ENCODE measurements around the gene SLC1A1.

Gene SLC1A1

GRCh38 chr9:4584636-4585035 lies 94.4 kb downstream of the SLC1A1 start:
- Histone ChIP-seq H3K4ac (ENCODE audit: low read depth in 1 of 2, low read length in 2 of 2) (no peak overlapping the region), H3K4me3 (ENCODE audit: insufficient read depth in 1 of 2, low read depth in 1 of 2, low read length in 2 of 2) (no peak overlapping the region), H3K23ac (ENCODE audit: low read length in 2 of 2) (no peak overlapping the region), H3K4me2 (ENCODE audit: low read length, poor library complexity, severe bottlenecking) (no peak overlapping the region), H3K27ac (ENCODE audit: low read length, poor library complexity, severe bottlenecking) (no peak overlapping the region), H2BK120ac (ENCODE audit: low read depth, low read length) (no peak overlapping the region), H3K18ac (ENCODE audit: low read depth in 1 of 2, low read length in 2 of 2) (no peak overlapping the region), H2BK15ac (ENCODE audit: low read depth, poor library complexity, severe bottlenecking) (no peak overlapping the region), H2BK12ac (ENCODE audit: low read length in 2 of 2) (no peak overlapping the region), H3K9ac (ENCODE audit: low read length) (no peak overlapping the region), H3K36me3 (ENCODE audit: control insufficient read depth in 1 of 2, insufficient read depth in 2 of 2, low read depth in 1 of 2, low read length in 2 of 2) (peaks cover 20 to 62% of the 10 kb centered on the region in 2 experiments), H4K91ac (ENCODE audit: low read length) (no peak overlapping the region), H3K79me1 (replicated peaks; ENCODE audit: low read length, poor library complexity, severe bottlenecking) (no peaks in the 10 kb centered on the region), H4K8ac (ENCODE audit: low read length) (no peak overlapping the region), H2BK5ac (ENCODE audit: low read depth, low read length, poor library complexity, severe bottlenecking) (no peak overlapping the region), H3K4me1 (ENCODE audit: control insufficient read depth, insufficient read depth, low read depth, low read length) (no peaks in the 10 kb centered on the region), H2AFZ (ENCODE audit: low read depth, low read length) (no peak overlapping the region), H3K27me3 (ENCODE audit: control insufficient read depth in 1 of 2, insufficient read depth in 1 of 2, low read length in 2 of 2) (no peaks in the 10 kb centered on the region), H3K14ac (ENCODE audit: low read length in 2 of 2) (no peak overlapping the region), H3K9me3 (ENCODE audit: control insufficient read depth, low read length) (no peaks in the 10 kb centered on the region), H2AK5ac (ENCODE audit: low read length, severe bottlenecking) (no peak overlapping the region)
- whole genome bisulfite sequencing, result no CpG with 5 or more reads among the region's 1 CpG
- DNase-seq, result no peak

GRCh38 chr9:4585135-4585534 lies 94.9 kb downstream of the SLC1A1 start:
- H3K27ac ChIP-seq (ENCODE audit: low read length, poor library complexity, severe bottlenecking), result no peak overlapping the region
- no peaks in the 10 kb centered on the region for H3K79me1 ChIP-seq (replicated peaks; ENCODE audit: low read length, poor library complexity, severe bottlenecking)
- H3K36me3 ChIP-seq (ENCODE audit: control insufficient read depth in 1 of 2, insufficient read depth in 2 of 2, low read depth in 1 of 2, low read length in 2 of 2), result peaks cover 18 to 62% of the 10 kb centered on the region in 2 experiments
- no peak overlapping the region for H2AK5ac ChIP-seq (ENCODE audit: low read length, severe bottlenecking)
- H3K9me3 ChIP-seq (ENCODE audit: control insufficient read depth, low read length), result no peaks in the 10 kb centered on the region
- H3K27me3 ChIP-seq (ENCODE audit: control insufficient read depth in 1 of 2, insufficient read depth in 1 of 2, low read length in 2 of 2), result no peaks in the 10 kb centered on the region
- no peak overlapping the region for H2BK5ac ChIP-seq (ENCODE audit: low read depth, low read length, poor library complexity, severe bottlenecking)
- no peak overlapping the region for H3K23ac ChIP-seq (ENCODE audit: low read length in 2 of 2)
- no peak overlapping the region for H3K9ac ChIP-seq (ENCODE audit: low read length)
- no peak overlapping the region for H2AFZ ChIP-seq (ENCODE audit: low read depth, low read length)
- no peak overlapping the region for H2BK15ac ChIP-seq (ENCODE audit: low read depth, poor library complexity, severe bottlenecking)
- H3K4ac ChIP-seq (ENCODE audit: low read depth in 1 of 2, low read length in 2 of 2), result no peak overlapping the region
- H3K4me3 ChIP-seq (ENCODE audit: insufficient read depth in 1 of 2, low read depth in 1 of 2, low read length in 2 of 2), result no peak overlapping the region
- DNase-seq, result no peak
- WGBS, result 72% methylated on average over 5 of the region's 5 CpGs
- H3K14ac ChIP-seq (ENCODE audit: low read length in 2 of 2), result no peak overlapping the region
- no peak overlapping the region for H2BK120ac ChIP-seq (ENCODE audit: low read depth, low read length)
- H4K8ac ChIP-seq (ENCODE audit: low read length), result no peak overlapping the region
- H2BK12ac ChIP-seq (ENCODE audit: low read length in 2 of 2), result no peak overlapping the region
- H3K18ac ChIP-seq (ENCODE audit: low read depth in 1 of 2, low read length in 2 of 2), result no peak overlapping the region
- H4K91ac ChIP-seq (ENCODE audit: low read length), result no peak overlapping the region
- H3K4me2 ChIP-seq (ENCODE audit: low read length, poor library complexity, severe bottlenecking), result no peak overlapping the region
- H3K4me1 ChIP-seq (ENCODE audit: control insufficient read depth, insufficient read depth, low read depth, low read length), result peaks cover 2% of the 10 kb centered on the region

GRCh38 chr9:4588721-4589120 lies 98.5 kb downstream of the SLC1A1 start:
- Histone ChIP-seq H4K91ac (ENCODE audit: low read length) (no peak overlapping the region), H2BK15ac (ENCODE audit: low read depth, poor library complexity, severe bottlenecking) (no peak overlapping the region), H3K79me1 (replicated peaks; ENCODE audit: low read length, poor library complexity, severe bottlenecking) (no peaks in the 10 kb centered on the region), H3K27ac (ENCODE audit: low read length, poor library complexity, severe bottlenecking) (no peak overlapping the region), H3K27me3 (ENCODE audit: control insufficient read depth in 1 of 2, insufficient read depth in 1 of 2, low read length in 2 of 2) (no peaks in the 10 kb centered on the region), H3K18ac (ENCODE audit: low read depth in 1 of 2, low read length in 2 of 2) (no peak overlapping the region), H3K4me3 (ENCODE audit: insufficient read depth in 1 of 2, low read depth in 1 of 2, low read length in 2 of 2) (no peak overlapping the region), H3K4me2 (ENCODE audit: low read length, poor library complexity, severe bottlenecking) (no peak overlapping the region), H2BK5ac (ENCODE audit: low read depth, low read length, poor library complexity, severe bottlenecking) (no peak overlapping the region), H2AFZ (ENCODE audit: low read depth, low read length) (no peak overlapping the region), H3K14ac (ENCODE audit: low read length in 2 of 2) (no peak overlapping the region), H4K8ac (ENCODE audit: low read length) (no peak overlapping the region), H3K4me1 (ENCODE audit: control insufficient read depth, insufficient read depth, low read depth, low read length) (peaks cover 11% of the 10 kb centered on the region), H3K36me3 (ENCODE audit: control insufficient read depth in 1 of 2, insufficient read depth in 2 of 2, low read depth in 1 of 2, low read length in 2 of 2) (peaks cover 7 to 29% of the 10 kb centered on the region in 2 experiments), H2AK5ac (ENCODE audit: low read length, severe bottlenecking) (no peak overlapping the region), H2BK12ac (ENCODE audit: low read length in 2 of 2) (no peak overlapping the region), H2BK120ac (ENCODE audit: low read depth, low read length) (no peak overlapping the region), H3K9ac (ENCODE audit: low read length) (no peak overlapping the region), H3K4ac (ENCODE audit: low read depth in 1 of 2, low read length in 2 of 2) (no peak overlapping the region), H3K9me3 (ENCODE audit: control insufficient read depth, low read length) (no peaks in the 10 kb centered on the region), H3K23ac (ENCODE audit: low read length in 2 of 2) (no peak overlapping the region)
- 100% methylated on average over 1 of the region's 2 CpGs for WGBS
- DNase-seq, result no peak

GRCh38 chr9:4590430-4591122 lies 100.3 kb downstream of the SLC1A1 start:
- Histone ChIP-seq H3K27me3 (ENCODE audit: control insufficient read depth in 1 of 2, insufficient read depth in 1 of 2, low read length in 2 of 2) (no peaks in the 10 kb centered on the region), H2BK12ac (ENCODE audit: low read length in 2 of 2) (peak overlapping the region in 1 of 2 experiments; percentile 0), H2AK5ac (ENCODE audit: low read length, severe bottlenecking) (no peak overlapping the region), H2BK5ac (ENCODE audit: low read depth, low read length, poor library complexity, severe bottlenecking) (no peak overlapping the region), H3K4me1 (ENCODE audit: control insufficient read depth, insufficient read depth, low read depth, low read length) (peaks cover 11% of the 10 kb centered on the region), H3K4ac (ENCODE audit: low read depth in 1 of 2, low read length in 2 of 2) (no peak overlapping the region), H3K9me3 (ENCODE audit: control insufficient read depth, low read length) (no peaks in the 10 kb centered on the region), H3K14ac (ENCODE audit: low read length in 2 of 2) (no peak overlapping the region), H3K23ac (ENCODE audit: low read length in 2 of 2) (no peak overlapping the region), H3K79me1 (replicated peaks; ENCODE audit: low read length, poor library complexity, severe bottlenecking) (no peaks in the 10 kb centered on the region), H4K8ac (ENCODE audit: low read length) (peak overlapping the region; percentile 27), H3K18ac (ENCODE audit: low read depth in 1 of 2, low read length in 2 of 2) (no peak overlapping the region), H2BK15ac (ENCODE audit: low read depth, poor library complexity, severe bottlenecking) (no peak overlapping the region), H3K27ac (ENCODE audit: low read length, poor library complexity, severe bottlenecking) (peak overlapping the region; percentile 27), H3K4me3 (ENCODE audit: insufficient read depth in 1 of 2, low read depth in 1 of 2, low read length in 2 of 2) (no peak overlapping the region), H2AFZ (ENCODE audit: low read depth, low read length) (no peak overlapping the region), H3K4me2 (ENCODE audit: low read length, poor library complexity, severe bottlenecking) (peak overlapping the region; percentile 35), H2BK120ac (ENCODE audit: low read depth, low read length) (no peak overlapping the region), H4K91ac (ENCODE audit: low read length) (no peak overlapping the region), H3K36me3 (ENCODE audit: control insufficient read depth in 1 of 2, insufficient read depth in 2 of 2, low read depth in 1 of 2, low read length in 2 of 2) (peaks cover 0 to 11% of the 10 kb centered on the region in 2 experiments), H3K9ac (ENCODE audit: low read length) (peak overlapping the region; percentile 0)
- WGBS, result 31% methylated on average over 7 of the region's 8 CpGs
- DNase-seq, result peak; percentile 67

All from mesenchymal stem cell (in vitro differentiated cells and primary cell).